ENCODE measurements around the gene ANKS4B. TPM values are rescaled to one million over a fixed set of nuclear protein-coding genes. Genes with fewer than 3 reads are reported as not detected.

ANKS4B gene
- total and polyA plus RNA-seq, 2 donors from 2014 or later: 1.4 to 9.7 TPM

DNA sequence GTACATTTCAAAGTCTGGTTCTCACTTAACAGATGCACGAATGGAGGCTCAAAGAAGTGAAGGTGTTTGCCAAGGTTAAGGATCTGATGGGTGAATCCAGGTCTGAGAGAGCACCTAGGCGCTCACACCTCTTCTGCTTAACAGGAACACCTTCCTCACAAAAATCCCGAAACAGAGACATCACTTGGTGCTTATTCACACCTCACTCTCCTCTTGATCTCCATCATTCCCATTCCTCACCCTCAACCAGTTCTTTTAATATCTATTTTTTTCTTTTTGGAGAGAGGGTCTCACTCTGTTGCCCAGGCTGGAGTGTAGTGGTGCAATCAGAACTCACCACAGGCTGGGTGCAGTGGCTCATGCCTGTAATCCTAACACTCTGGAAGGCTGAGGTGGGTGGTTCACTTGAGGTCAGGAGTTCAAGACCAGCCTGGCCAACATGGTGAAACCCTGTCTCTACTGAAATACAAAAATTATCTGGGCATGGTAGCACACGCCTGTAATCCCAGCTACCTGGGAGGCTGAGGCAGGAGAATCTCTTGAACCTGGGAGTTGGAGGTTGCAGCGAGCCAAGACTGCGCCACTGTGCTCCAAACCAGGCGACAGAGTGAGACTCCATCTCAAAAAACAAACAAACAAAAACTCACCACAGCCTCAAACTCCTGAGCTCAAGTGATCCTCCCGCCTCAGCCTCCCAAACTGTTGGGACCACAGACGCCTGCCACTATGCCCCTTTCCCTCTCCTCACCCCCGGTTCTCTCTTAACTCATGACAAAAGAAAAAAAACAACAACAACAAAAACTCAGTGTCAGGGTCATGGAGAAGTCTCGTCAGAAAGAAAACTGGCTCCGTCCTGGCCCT lies 29.5 kb downstream of the ANKS4B start:
- intact Hi-C loops (cut with DNase I): no loop called here
- Histone ChIP-seq H3K27ac (ENCODE audit: low read depth in 2 of 2, low read length in 2 of 2) (peak overlapping the region; percentile 47 to 78), H3K36me3 (ENCODE audit: control insufficient read depth in 2 of 3, insufficient read depth in 3 of 3, low read length in 3 of 3) (no peaks in the 10 kb centered on the region), H3K4me3 (ENCODE audit: low read length in 3 of 3) (no peak overlapping the region), H3K9me3 (ENCODE audit: control insufficient read depth in 2 of 3, insufficient read depth in 1 of 3, low read length in 3 of 3) (no peaks in the 10 kb centered on the region), H3K27me3 (ENCODE audit: control insufficient read depth, insufficient read depth, low read length) (no peaks in the 10 kb centered on the region), H3K9ac (ENCODE audit: low read length in 3 of 3) (no peak overlapping the region), H3K4me1 (ENCODE audit: control insufficient read depth in 2 of 3, insufficient read depth in 2 of 3, low read depth in 1 of 3, low read length in 3 of 3) (peaks cover 11 to 32% (median 25%) of the 10 kb centered on the region in 3 donors)
- no peak for FAIRE-seq
- DNase-seq: no peak
- TF ChIP-seq, protein P1, sequence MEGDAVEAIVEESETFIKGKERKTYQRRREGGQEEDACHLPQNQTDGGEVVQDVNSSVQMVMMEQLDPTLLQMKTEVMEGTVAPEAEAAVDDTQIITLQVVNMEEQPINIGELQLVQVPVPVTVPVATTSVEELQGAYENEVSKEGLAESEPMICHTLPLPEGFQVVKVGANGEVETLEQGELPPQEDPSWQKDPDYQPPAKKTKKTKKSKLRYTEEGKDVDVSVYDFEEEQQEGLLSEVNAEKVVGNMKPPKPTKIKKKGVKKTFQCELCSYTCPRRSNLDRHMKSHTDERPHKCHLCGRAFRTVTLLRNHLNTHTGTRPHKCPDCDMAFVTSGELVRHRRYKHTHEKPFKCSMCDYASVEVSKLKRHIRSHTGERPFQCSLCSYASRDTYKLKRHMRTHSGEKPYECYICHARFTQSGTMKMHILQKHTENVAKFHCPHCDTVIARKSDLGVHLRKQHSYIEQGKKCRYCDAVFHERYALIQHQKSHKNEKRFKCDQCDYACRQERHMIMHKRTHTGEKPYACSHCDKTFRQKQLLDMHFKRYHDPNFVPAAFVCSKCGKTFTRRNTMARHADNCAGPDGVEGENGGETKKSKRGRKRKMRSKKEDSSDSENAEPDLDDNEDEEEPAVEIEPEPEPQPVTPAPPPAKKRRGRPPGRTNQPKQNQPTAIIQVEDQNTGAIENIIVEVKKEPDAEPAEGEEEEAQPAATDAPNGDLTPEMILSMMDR (IDR thresholded peaks at IDR 0.05; ENCODE audit: borderline replicate concordance, extremely low read depth, insufficient read depth): no peak

DNA sequence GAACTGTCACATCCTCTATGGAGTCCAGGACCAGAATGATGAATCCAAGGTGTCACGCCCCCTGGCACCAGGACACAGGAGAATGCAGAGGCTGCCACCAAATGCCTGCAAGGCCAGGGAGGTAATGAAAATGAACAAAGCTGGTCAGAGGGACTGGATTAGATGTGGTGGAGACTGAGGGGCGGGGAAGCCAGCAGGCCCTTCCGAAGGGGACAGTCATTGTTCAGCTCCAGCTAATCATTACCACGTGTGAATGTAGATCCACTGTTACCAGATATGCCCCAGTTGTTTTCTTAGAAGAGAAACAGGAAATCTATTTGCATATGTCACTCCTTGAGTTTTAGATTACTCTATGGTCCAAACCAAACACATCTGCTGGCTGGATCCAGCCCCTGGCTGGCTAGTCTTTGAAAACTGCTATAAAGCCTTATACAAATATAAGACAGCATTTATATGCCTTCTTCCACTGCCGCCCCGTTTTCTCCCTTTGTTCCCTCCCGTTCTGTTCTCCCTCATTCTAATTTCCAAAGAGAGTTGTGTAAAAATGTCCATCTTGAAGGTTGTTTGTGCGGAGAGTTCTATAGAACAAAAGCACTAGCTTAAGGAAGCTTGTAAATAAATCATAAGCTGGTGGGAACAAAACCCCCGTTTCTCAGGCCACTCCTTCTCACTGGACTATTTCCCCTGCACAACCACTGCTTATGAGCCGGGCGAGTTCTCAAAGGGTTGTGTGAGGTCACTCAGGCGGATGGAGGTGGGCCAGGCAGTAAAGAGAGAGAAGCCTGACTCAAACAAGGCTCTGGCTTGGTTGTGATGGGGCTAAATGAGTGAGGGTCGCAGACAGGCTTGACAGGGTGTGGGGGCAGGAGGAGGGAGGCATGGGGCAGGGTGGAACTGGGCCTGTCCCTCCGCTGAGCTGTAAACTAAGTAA lies 30.4 kb downstream of the ANKS4B start:
- Histone ChIP-seq H3K4me1 (ENCODE audit: control insufficient read depth in 2 of 3, insufficient read depth in 2 of 3, low read depth in 1 of 3, low read length in 3 of 3) (peaks cover 11 to 32% (median 25%) of the 10 kb centered on the region in 3 donors), H3K36me3 (ENCODE audit: control insufficient read depth in 2 of 3, insufficient read depth in 3 of 3, low read length in 3 of 3) (no peaks in the 10 kb centered on the region), H3K4me3 (ENCODE audit: low read length in 3 of 3) (no peak overlapping the region), H3K27me3 (ENCODE audit: control insufficient read depth, insufficient read depth, low read length) (no peaks in the 10 kb centered on the region), H3K27ac (ENCODE audit: low read depth in 2 of 2, low read length in 2 of 2) (peak overlapping the region; percentile 47 to 78), H3K9me3 (ENCODE audit: control insufficient read depth in 2 of 3, insufficient read depth in 1 of 3, low read length in 3 of 3) (no peaks in the 10 kb centered on the region), H3K9ac (ENCODE audit: low read length in 3 of 3) (no peak overlapping the region)
- FAIRE-seq: no peak
- intact Hi-C loops (cut with DNase I): no loop called here
- TF ChIP-seq, protein P1 (IDR thresholded peaks at IDR 0.05; ENCODE audit: borderline replicate concordance, extremely low read depth, insufficient read depth): no peak
- peak; percentile 59 to 87 (median 71) for DNase-seq

- Histone ChIP-seq H3K9me3 (ENCODE audit: control insufficient read depth in 2 of 3, insufficient read depth in 1 of 3, low read length in 3 of 3) (no peaks in the 10 kb centered on the region), H3K4me1 (ENCODE audit: control insufficient read depth in 2 of 3, insufficient read depth in 2 of 3, low read depth in 1 of 3, low read length in 3 of 3) (peaks cover 11 to 30% (median 25%) of the 10 kb centered on the region in 3 donors), H3K9ac (ENCODE audit: low read length in 3 of 3) (no peak overlapping the region), H3K27ac (ENCODE audit: low read depth in 2 of 2, low read length in 2 of 2) (peak overlapping the region in 1 of 2 donors; percentile 67), H3K4me3 (ENCODE audit: low read length in 3 of 3) (no peak overlapping the region), H3K27me3 (ENCODE audit: control insufficient read depth, insufficient read depth, low read length) (no peaks in the 10 kb centered on the region), H3K36me3 (ENCODE audit: control insufficient read depth in 2 of 3, insufficient read depth in 3 of 3, low read length in 3 of 3) (no peaks in the 10 kb centered on the region)
- peak in 1 of 5 donors; percentile 51 for DNase-seq
- TF ChIP-seq, protein P1 (IDR thresholded peaks at IDR 0.05; ENCODE audit: borderline replicate concordance, extremely low read depth, insufficient read depth): no peak
- no peak for FAIRE-seq
- intact Hi-C loops (cut with DNase I): no loop called here
Observed at GRCh38 chr16:21264571-21265036, 31.1 kb downstream of the ANKS4B start.
